Duodenal mucosa (tissue), 2 donors: Measurements from ENCODE around the gene FAM13A.

Experiments
- H3K27ac ChIP-seq: one replicate; pipeline ENCODE4 v1.7.0; 2013; ENCODE audit warnings: low read depth, low read length
- H3K27me3 ChIP-seq, 2 donors: one replicate each; pipeline ENCODE4 v1.7.0; 2013; ENCODE audit warnings: low read length in 2 of 2, control low read depth in 1 of 2; ENCODE audit not compliant: insufficient read depth in 2 of 2, control insufficient read depth in 1 of 2
- H3K36me3 ChIP-seq, 2 donors: one replicate each; pipeline ENCODE4 v1.7.0; 2013; ENCODE audit warnings: low read length in 2 of 2, control low read depth in 1 of 2; ENCODE audit not compliant: insufficient read depth in 2 of 2, control insufficient read depth in 1 of 2
- H3K4me1 ChIP-seq, 2 donors: one replicate each; pipeline ENCODE4 v1.7.0; 2013; ENCODE audit warnings: low read length in 2 of 2, control low read depth in 1 of 2; ENCODE audit not compliant: insufficient read depth in 2 of 2, control insufficient read depth in 1 of 2
- H3K4me3 ChIP-seq, 2 donors: one replicate each; pipeline ENCODE4 v1.7.0; 2013; ENCODE audit warnings: low read length in 2 of 2, low read depth in 1 of 2
- H3K9ac ChIP-seq, 2 donors: one replicate each; pipeline ENCODE4 v1.7.0; 2013; ENCODE audit warnings: low read length in 2 of 2, low read depth in 1 of 2
- H3K9me3 ChIP-seq, 2 donors: one replicate each; pipeline ENCODE4 v1.7.0; 2013; ENCODE audit warnings: low read length in 2 of 2, control low read depth in 1 of 2; ENCODE audit not compliant: control insufficient read depth in 1 of 2

FAM13A gene

GRCh38 chr4:88752754-88753153 is 304.2 kb downstream of the FAM13A start:
- Histone ChIP-seq H3K27me3 (no peaks in the 10 kb centered on the region), H3K9ac (no peak overlapping the region), H3K9me3 (no peaks in the 10 kb centered on the region), H3K4me3 (no peak overlapping the region), H3K36me3 (peaks cover 28 to 42% of the 10 kb centered on the region in 2 donors), H3K27ac (no peak overlapping the region), H3K4me1 (peaks cover 10 to 32% of the 10 kb centered on the region in 2 donors)

- H3K27ac ChIP-seq, result no peak overlapping the region
- no peak overlapping the region for H3K4me3 ChIP-seq
- H3K9me3 ChIP-seq, result no peaks in the 10 kb centered on the region
- H3K36me3 ChIP-seq, result peaks cover 33 to 46% of the 10 kb centered on the region in 2 donors
- peaks cover 10 to 32% of the 10 kb centered on the region in 2 donors for H3K4me1 ChIP-seq
- no peaks in the 10 kb centered on the region for H3K27me3 ChIP-seq
- no peak overlapping the region for H3K9ac ChIP-seq
Measured at GRCh38 chr4:88752076-88752463, 304.9 kb downstream of the FAM13A start.

- Histone ChIP-seq H3K4me1 (peaks cover 10 to 32% of the 10 kb centered on the region in 2 donors), H3K27ac (no peak overlapping the region), H3K9me3 (no peaks in the 10 kb centered on the region), H3K36me3 (peaks cover 36 to 52% of the 10 kb centered on the region in 2 donors), H3K27me3 (no peaks in the 10 kb centered on the region), H3K4me3 (no peak overlapping the region), H3K9ac (no peak overlapping the region)
Measured at GRCh38 chr4:88751258-88752075, 305.5 kb downstream of the FAM13A start.

GRCh38 chr4:88750369-88750768 is 306.6 kb downstream of the FAM13A start:
- H3K36me3 ChIP-seq, result peaks cover 40 to 59% of the 10 kb centered on the region in 2 donors
- no peak overlapping the region for H3K4me3 ChIP-seq
- no peaks in the 10 kb centered on the region for H3K27me3 ChIP-seq
- no peak overlapping the region for H3K9ac ChIP-seq
- no peak overlapping the region for H3K27ac ChIP-seq
- peaks cover 10 to 30% of the 10 kb centered on the region in 2 donors for H3K4me1 ChIP-seq
- no peaks in the 10 kb centered on the region for H3K9me3 ChIP-seq

- no peak overlapping the region for H3K9ac ChIP-seq
- no peak overlapping the region for H3K27ac ChIP-seq
- H3K36me3 ChIP-seq, result peaks cover 55 to 69% of the 10 kb centered on the region in 2 donors
- H3K4me1 ChIP-seq, result peaks cover 0 to under 1% of the 10 kb centered on the region in 2 donors
- H3K27me3 ChIP-seq, result no peaks in the 10 kb centered on the region
- no peak overlapping the region for H3K4me3 ChIP-seq
- no peaks in the 10 kb centered on the region for H3K9me3 ChIP-seq
Measured at GRCh38 chr4:88747351-88747750, 309.6 kb downstream of the FAM13A start.

GRCh38 chr4:88746206-88746605 is 310.8 kb downstream of the FAM13A start:
- H3K9ac ChIP-seq, result no peak overlapping the region
- H3K9me3 ChIP-seq, result no peaks in the 10 kb centered on the region
- H3K36me3 ChIP-seq, result peaks cover 57 to 69% of the 10 kb centered on the region in 2 donors
- H3K4me1 ChIP-seq, result no peaks in the 10 kb centered on the region
- H3K4me3 ChIP-seq, result no peak overlapping the region
- H3K27ac ChIP-seq, result no peak overlapping the region
- H3K27me3 ChIP-seq, result no peaks in the 10 kb centered on the region

GRCh38 chr4:88745581-88746163 is 311.3 kb downstream of the FAM13A start:
- Histone ChIP-seq H3K27me3 (no peaks in the 10 kb centered on the region), H3K9me3 (no peaks in the 10 kb centered on the region), H3K4me1 (no peaks in the 10 kb centered on the region), H3K9ac (no peak overlapping the region), H3K36me3 (peaks cover 59 to 70% of the 10 kb centered on the region in 2 donors), H3K27ac (no peak overlapping the region), H3K4me3 (no peak overlapping the region)

- Histone ChIP-seq H3K27me3 (no peaks in the 10 kb centered on the region), H3K9ac (no peak overlapping the region), H3K27ac (no peak overlapping the region), H3K4me3 (no peak overlapping the region), H3K36me3 (peaks cover 54 to 70% of the 10 kb centered on the region in 2 donors), H3K4me1 (peaks cover 0 to 2% of the 10 kb centered on the region in 2 donors), H3K9me3 (no peaks in the 10 kb centered on the region)
Measured at GRCh38 chr4:88745175-88745574, 311.8 kb downstream of the FAM13A start.

GRCh38 chr4:88744609-88745008 is 312.4 kb downstream of the FAM13A start:
- Histone ChIP-seq H3K4me3 (no peak overlapping the region), H3K27ac (no peak overlapping the region)

GRCh38 chr4:88743696-88744095 is 313.3 kb downstream of the FAM13A start:
- no peak overlapping the region for H3K4me3 ChIP-seq
- H3K36me3 ChIP-seq, result peaks cover 47 to 65% of the 10 kb centered on the region in 2 donors
- H3K9ac ChIP-seq, result no peak overlapping the region
- H3K27me3 ChIP-seq, result no peaks in the 10 kb centered on the region
- H3K9me3 ChIP-seq, result no peaks in the 10 kb centered on the region
- H3K4me1 ChIP-seq, result peaks cover under 1 to 5% of the 10 kb centered on the region in 2 donors
- no peak overlapping the region for H3K27ac ChIP-seq

More at GRCh38 chr4:88744609-88745008, 312.4 kb downstream of the FAM13A start:
- H3K9me3 ChIP-seq, result no peaks in the 10 kb centered on the region
- peaks cover 0 to 5% of the 10 kb centered on the region in 2 donors for H3K4me1 ChIP-seq
- no peaks in the 10 kb centered on the region for H3K27me3 ChIP-seq
- H3K36me3 ChIP-seq, result peaks cover 49 to 68% of the 10 kb centered on the region in 2 donors
- H3K9ac ChIP-seq, result no peak overlapping the region
